Loucy (cell line): ENCODE data around the gene PIP5K1C.

Experiments
- H2AFZ ChIP-seq: fragments of 200-600 bp; sonication (generic); 2 replicates; pipeline ENCODE4 v1.6.0; 2016; ENCODE audit warnings: antibody characterized with exemption, mild to moderate bottlenecking, low read length, moderate library complexity
- H3F3A ChIP-seq: fragments of 200-600 bp; 2 replicates; pipeline ENCODE4 v1.6.0; 2016; ENCODE audit warnings: antibody characterized with exemption, low read depth, mild to moderate bottlenecking
- H3K27me3 ChIP-seq: fragments of 200-600 bp; sonication (generic); 2 replicates; pipeline ENCODE4 v1.6.1; 2014; ENCODE audit warnings: low read length, mild to moderate bottlenecking; ENCODE audit not compliant: insufficient read depth, poor library complexity, severe bottlenecking
- H3K36me3 ChIP-seq: fragments of 200-600 bp; sonication (generic); 2 replicates; pipeline ENCODE4 v1.6.1; 2016; ENCODE audit warnings: low read length; ENCODE audit not compliant: insufficient read depth
- H3K4me1 ChIP-seq: fragments of 200-600 bp; sonication (generic); 2 replicates; pipeline ENCODE4 v1.5.1; 2014; ENCODE audit warnings: low read length, mild to moderate bottlenecking; ENCODE audit not compliant: insufficient read depth, poor library complexity, severe bottlenecking
- H3K4me2 ChIP-seq: fragments of 200-600 bp; sonication (generic); 2 replicates; pipeline ENCODE4 v1.6.0; 2014; ENCODE audit warnings: antibody characterized with exemption, low read length, low read depth, mild to moderate bottlenecking; ENCODE audit not compliant: poor library complexity, severe bottlenecking
- H3K4me3 ChIP-seq: fragments of 200-600 bp; sonication (generic); 2 replicates; pipeline ENCODE4 v1.5.1; 2014; ENCODE audit warnings: low read length, mild to moderate bottlenecking, mixed read lengths; ENCODE audit not compliant: poor library complexity, severe bottlenecking
- H3K79me2 ChIP-seq: fragments of 200-600 bp; sonication (generic); 2 replicates; pipeline ENCODE4 v1.6.1; 2014; ENCODE audit warnings: low read length; ENCODE audit not compliant: insufficient read depth
- H3K9ac ChIP-seq: fragments of 200-600 bp; sonication (generic); 2 replicates; pipeline ENCODE4 v1.6.0; 2014; ENCODE audit warnings: mild to moderate bottlenecking, low read depth, low read length, moderate library complexity; ENCODE audit not compliant: poor library complexity, severe bottlenecking
- H3K9me2 ChIP-seq: fragments of 200-600 bp; sonication (generic); replicated peaks from 2 replicates; pipeline ENCODE4 v1.6.1; 2016; ENCODE audit warnings: low read depth, low read length, mixed read lengths
- H3K9me3 ChIP-seq: fragments of 200-600 bp; sonication (generic); 2 replicates; pipeline ENCODE4 v1.6.1; 2014; ENCODE audit warnings: mild to moderate bottlenecking, antibody characterized with exemption, low read length, low read depth; ENCODE audit not compliant: insufficient read depth
- H4K20me1 ChIP-seq: fragments of 200-600 bp; sonication (generic); 2 replicates; pipeline ENCODE4 v1.6.0; 2014; ENCODE audit warnings: antibody characterized with exemption, low read length, mild to moderate bottlenecking; ENCODE audit not compliant: insufficient read depth, poor library complexity, severe bottlenecking
- EZH2phosphoT487 ChIP-seq: fragments of 200-600 bp; IDR thresholded peaks from 2 replicates; pipeline ENCODE4 v1.6.1; 2018; ENCODE audit warnings: antibody characterized with exemption, mild to moderate bottlenecking, moderate library complexity, borderline replicate concordance
- TF ChIP-seq, protein P1 (sequence below): fragments of 200-600 bp; sonication (generic); conservative IDR thresholded peaks from 2 replicates; pipeline ENCODE4 v1.5.1; 2014; ENCODE audit warnings: mild to moderate bottlenecking, antibody characterized with exemption, low read length

Gene PIP5K1C

GRCh38 chr19:3615524-3616135 is 84.6 kb downstream of the PIP5K1C start:
- Histone ChIP-seq H3K36me3 (peaks cover 7% of the 10 kb centered on the region; the same call in 1 of the 2 replicates), H4K20me1 (no peaks in the 10 kb centered on the region), H3K27me3 (no peaks in the 10 kb centered on the region), H2AFZ (no peak overlapping the region), H3K9ac (no peak overlapping the region), H3F3A (no peaks in the 10 kb centered on the region), H3K9me2 (no peaks in the 10 kb centered on the region), H3K79me2 (no peaks in the 10 kb centered on the region), H3K4me1 (no peaks in the 10 kb centered on the region), H3K9me3 (no peaks in the 10 kb centered on the region), H3K4me3 (no peak overlapping the region), H3K4me2 (no peak overlapping the region)
- no peak for TF ChIP-seq EZH2phosphoT487
- TF ChIP-seq, protein P1, sequence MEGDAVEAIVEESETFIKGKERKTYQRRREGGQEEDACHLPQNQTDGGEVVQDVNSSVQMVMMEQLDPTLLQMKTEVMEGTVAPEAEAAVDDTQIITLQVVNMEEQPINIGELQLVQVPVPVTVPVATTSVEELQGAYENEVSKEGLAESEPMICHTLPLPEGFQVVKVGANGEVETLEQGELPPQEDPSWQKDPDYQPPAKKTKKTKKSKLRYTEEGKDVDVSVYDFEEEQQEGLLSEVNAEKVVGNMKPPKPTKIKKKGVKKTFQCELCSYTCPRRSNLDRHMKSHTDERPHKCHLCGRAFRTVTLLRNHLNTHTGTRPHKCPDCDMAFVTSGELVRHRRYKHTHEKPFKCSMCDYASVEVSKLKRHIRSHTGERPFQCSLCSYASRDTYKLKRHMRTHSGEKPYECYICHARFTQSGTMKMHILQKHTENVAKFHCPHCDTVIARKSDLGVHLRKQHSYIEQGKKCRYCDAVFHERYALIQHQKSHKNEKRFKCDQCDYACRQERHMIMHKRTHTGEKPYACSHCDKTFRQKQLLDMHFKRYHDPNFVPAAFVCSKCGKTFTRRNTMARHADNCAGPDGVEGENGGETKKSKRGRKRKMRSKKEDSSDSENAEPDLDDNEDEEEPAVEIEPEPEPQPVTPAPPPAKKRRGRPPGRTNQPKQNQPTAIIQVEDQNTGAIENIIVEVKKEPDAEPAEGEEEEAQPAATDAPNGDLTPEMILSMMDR = no peak

GRCh38 chr19:3614858-3615505 is 85.3 kb downstream of the PIP5K1C start:
- Histone ChIP-seq H2AFZ (no peak overlapping the region), H3K9me2 (no peaks in the 10 kb centered on the region), H4K20me1 (no peaks in the 10 kb centered on the region), H3K4me3 (no peak overlapping the region), H3K9me3 (no peaks in the 10 kb centered on the region), H3K4me2 (no peak overlapping the region), H3K27me3 (no peaks in the 10 kb centered on the region), H3K36me3 (peaks cover 7% of the 10 kb centered on the region; the same call in 1 of the 2 replicates), H3K79me2 (no peaks in the 10 kb centered on the region), H3F3A (no peaks in the 10 kb centered on the region), H3K9ac (no peak overlapping the region), H3K4me1 (no peaks in the 10 kb centered on the region)
- TF ChIP-seq EZH2phosphoT487 = no peak
- TF ChIP-seq, protein P1 = no peak

DNA sequence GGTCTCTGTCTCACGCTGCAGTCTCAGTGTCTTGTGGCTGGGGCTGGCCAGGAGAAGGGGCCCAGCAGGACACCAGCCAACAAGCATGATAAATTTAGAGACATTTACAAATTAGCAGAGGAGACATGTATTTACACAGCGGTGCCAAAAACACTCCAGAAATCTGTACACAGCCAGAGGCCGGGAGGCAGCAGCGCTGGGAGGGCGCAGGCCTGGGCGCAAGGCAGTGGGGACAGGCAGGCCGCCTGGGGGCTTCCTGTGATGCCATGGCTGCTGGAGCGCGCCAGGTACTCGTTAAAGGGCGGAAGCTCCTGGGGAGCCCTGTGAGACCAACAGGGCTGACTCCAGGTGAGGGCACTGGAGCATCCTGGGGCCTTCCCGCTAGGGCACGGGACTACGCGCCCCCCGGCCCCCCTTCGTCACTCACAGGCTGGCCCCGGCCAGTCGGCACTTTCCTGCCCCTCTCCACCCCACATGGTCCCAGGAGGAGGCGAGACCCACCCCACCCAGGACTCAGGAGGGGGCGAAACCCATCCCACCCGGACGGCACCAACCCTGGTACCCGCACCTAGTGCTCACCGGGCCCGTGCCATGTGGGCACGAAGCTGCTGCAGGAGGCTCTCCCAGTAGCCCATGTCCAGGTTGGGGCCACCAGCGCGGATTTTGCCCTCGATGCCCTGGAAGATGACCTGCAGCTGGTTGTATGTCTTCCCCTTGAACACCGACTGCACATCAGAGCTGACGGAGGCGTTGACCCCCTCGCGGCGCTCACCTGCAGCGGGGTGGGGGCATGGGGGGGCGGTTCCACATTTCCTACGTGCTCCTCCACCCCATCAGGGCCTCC is 86.2 kb downstream of the PIP5K1C start:
- no peak overlapping the region for H3K9ac ChIP-seq
- H2AFZ ChIP-seq = no peak overlapping the region
- H3K27me3 ChIP-seq = no peaks in the 10 kb centered on the region
- no peaks in the 10 kb centered on the region for H3K9me3 ChIP-seq
- TF ChIP-seq, protein P1 = no peak
- no peak for TF ChIP-seq EZH2phosphoT487
- no peaks in the 10 kb centered on the region for H3K79me2 ChIP-seq
- no peaks in the 10 kb centered on the region for H3K4me1 ChIP-seq
- no peak overlapping the region for H3K4me2 ChIP-seq
- no peaks in the 10 kb centered on the region for H3K9me2 ChIP-seq
- no peaks in the 10 kb centered on the region for H4K20me1 ChIP-seq
- H3K36me3 ChIP-seq = peaks cover 7% of the 10 kb centered on the region; the same call in 1 of the 2 replicates
- no peak overlapping the region for H3K4me3 ChIP-seq
- no peaks in the 10 kb centered on the region for H3F3A ChIP-seq
